ENCODE measurements around the gene SLC9A8.
A peak's percentile ranks its signal among the peaks of the same experiment; 100 is the strongest.

Gene SLC9A8

DNA sequence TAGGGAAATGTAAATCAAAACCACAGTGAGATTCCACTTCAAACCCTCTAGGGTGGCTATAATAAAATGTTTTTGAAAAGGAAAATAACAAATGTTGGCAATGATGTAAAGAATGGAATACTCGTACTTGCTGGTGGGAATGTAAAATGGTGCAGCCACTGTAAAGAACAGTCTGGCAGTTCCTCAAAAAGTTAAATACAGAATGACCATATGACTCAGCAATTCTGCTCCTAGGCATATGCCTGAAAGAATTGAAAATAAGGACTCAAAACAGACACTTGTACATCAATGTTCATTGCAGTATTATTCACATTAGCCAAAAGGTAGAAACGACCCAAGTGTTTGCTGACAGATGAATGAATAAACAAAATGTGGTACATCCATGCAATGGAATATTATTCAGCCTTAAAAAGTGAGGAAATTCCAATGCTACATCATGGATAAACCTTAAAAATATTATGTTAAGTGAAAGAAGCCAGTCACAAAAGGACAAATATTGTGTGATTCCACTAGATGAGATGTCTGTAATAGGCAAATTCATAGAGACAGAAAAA, 113.3 kb downstream of the SLC9A8 start:
- DNase-seq = no peak

DNA sequence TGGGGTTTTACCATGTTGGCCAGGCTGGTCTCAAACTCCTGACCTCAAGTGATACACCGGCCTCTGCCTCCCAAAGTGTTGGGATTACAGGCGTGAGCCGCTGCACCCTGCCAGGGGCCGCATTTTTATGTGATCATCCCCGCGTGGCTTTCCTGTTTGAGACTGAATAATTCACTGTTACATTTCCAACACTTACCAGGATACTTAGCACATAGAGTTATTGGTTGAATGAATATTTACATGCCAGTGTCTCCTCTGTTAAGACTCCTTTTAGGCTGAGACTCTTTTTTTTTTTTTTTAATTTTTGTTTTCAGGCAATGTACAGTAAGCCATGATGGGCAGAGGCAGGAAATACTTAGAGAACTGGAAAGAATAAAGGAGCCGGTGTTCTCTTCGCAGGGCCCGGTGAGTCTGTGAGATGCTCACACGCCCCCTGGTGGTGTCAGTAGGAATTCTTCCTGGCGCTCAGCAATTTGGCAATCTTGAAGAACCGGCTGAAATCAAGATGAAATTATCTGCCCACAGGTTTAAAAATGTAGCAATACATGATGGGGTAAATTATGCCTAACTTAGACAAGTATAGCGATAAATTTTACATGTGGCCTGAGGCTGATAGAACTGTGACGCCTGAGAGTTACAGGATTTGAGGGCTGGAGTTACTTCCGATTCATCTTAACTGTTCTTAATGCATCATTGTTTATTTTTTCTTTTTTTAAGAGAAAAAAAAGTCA, 115.9 kb downstream of the SLC9A8 start:
- DNase-seq = peak; percentile 64

DNA sequence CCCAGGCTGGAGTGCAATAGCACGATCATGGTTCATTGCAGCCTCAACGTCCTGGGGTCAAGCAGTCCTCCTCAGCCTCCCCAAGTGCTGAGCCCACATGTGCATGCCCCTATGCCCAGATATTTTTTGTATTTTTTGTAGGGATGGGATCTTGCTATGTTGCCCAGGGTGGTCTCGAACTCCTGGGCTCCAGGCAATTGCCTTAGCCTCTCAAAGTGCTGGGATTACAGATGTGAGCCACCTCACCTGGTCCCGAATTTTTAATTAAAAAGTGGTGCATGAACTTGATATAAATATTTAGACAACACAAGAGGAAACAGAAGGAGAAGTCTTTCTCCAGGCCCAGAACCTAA, 116.5 kb downstream of the SLC9A8 start:
- DNase-seq = no peak

DNA sequence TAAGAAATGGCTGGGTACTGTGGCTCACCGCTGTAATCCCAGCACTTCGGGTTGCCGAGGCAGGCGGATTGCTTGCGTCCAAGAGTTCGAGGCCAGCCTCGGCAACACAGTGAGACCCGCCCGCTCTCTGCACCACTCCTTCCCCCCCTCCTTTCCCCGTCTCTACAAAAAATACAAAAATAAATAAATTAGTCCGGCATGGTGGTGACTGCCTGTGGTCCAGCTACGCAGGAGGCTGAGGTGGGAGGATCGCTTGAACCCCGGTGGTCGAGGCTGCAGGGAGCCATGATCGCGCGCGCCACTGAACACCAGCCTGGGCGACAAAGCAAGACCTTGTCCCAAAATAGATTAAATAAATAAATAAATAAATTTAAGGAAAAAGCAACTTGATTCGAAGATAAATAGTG, 123.1 kb downstream of the SLC9A8 start:
- DNase-seq = no peak

DNA sequence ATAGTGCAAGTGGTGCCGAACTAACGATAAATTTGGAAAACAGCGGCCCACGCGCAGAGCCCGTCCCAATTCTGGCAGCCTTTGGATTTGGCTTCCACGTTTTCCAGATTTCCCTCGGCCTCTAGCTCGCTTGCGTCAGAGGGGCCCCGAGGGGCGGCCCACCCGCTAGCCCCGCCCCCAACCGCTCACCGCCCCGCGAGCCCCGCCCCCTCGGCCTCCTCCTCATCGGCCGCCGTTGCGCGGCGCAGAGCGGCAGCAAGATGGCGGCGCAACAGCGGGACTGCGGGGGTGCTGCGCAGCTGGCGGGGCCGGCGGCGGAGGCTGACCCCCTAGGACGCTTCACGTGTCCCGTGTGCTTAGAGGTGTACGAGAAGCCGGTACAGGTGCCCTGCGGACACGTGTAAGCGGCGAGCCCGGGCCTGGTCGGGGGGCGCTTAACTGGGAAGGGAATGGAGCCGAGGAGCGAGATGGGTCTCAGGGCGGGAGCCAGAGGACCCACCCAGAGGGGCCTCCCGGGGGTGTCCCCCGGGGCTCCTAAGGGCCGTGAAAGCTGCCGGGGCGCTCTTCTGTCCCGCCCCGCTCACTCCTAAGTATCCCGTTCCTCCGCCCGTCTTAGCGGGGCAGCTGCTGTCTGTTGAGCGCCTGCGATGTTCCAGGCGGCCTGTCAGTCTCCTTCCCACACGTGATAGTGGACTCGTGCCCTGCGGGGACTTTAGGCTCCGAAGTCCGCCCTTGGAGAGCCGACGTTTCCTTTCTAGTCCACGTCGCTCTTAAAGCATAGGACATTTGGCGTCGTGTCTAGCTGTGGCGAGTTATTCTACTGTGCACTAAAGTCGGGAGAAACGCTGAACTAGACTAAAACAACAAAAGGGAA, 123.8 kb downstream of the SLC9A8 start, which contains the start of gene RNF114:
Gene RNF114 (plus strand): TSS at position 245 of the 874 bp plus-strand sequence. CDS start 16 bp downstream, at position 261.
- DNase-seq = peak; percentile 87

DNA sequence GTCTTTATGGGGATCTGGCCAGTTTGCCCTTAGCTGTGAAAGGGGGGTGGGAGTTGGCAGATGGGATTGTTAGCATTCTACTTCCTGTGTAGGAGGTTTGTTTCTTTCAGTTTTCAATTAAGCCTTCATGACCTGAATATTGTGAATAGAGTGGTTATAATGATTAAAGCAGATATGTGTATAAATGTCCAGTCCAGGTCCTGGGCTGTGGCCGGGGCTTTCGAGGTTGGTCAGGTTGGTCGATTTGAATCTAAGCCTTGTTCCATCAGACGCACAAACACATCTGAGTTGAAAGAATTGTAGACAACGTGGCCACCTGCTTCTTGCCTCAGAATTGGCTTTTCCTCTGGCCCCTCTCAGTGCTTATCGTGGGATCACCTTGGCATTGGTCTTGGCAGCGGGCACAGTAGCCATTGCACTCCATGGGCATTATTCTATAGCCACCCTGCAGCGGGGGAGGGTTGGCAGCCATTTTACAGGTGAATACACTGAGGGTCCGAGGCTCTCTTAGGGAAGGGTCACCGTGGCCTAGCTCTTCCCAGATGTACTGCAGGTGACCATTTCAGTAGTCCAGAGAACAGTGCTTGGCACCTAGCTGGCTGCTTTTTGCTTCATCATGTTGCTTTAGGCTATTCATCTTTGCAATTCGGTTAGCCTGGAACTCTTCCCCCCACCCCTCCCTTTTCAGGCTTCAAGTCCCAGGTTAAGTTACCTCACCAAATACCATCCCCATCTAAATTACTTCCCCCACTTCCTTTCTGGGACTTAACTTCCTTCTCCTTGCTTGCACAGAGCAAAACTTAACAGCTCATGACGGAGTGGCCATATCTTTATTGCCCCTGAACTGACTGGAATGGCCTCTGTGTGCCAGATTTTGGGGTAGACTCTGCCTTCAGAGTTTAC, 124.7 kb downstream of the SLC9A8 start:
- DNase-seq = no peak

DNA sequence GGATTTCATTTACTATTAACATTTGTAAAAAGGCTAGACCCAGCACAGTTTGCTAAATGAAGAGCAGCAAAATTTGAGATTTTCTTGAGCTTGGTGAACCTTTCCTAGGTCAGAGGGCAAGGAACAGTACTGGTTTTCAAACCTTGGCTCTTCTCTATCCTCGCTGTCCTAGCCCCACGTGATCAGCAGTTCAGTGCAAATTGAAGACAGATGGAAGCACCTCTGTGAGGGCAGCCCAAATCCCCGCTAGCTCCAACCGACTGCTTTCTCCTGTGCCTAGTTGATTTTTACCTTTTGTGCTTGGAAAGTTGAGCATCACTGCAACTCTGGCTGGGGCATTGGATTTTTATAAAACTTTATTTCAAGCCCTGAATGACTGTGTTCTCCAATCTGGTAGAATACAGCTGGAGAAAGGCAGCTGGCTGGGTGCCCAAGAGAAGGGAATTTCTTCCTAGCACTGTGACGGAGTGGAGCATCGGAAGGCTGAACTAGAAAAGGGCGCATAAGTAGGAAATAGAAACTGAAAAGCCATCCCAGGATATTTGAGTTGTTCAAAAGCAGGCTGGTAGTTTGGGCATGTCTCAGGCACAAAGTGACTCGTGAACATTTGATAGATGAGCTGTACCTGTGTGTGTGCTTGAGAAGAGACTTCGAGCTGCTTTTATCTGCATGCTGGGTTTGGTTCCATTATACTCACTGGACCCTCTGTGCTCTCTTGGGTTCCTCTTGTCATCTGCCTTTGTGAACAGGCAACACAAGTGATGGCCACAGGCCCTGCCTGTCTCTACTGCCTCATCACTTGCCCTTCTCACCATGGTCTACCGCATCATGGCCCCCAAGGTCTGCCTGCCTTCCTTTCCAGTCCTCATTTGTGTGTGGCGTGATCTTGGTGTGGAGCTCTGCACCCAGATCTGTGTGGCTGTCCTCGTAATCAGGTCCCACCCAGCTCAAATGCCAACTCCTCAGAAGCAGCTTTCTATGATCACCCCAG, 125.8 kb downstream of the SLC9A8 start:
- DNase-seq = no peak

DNA sequence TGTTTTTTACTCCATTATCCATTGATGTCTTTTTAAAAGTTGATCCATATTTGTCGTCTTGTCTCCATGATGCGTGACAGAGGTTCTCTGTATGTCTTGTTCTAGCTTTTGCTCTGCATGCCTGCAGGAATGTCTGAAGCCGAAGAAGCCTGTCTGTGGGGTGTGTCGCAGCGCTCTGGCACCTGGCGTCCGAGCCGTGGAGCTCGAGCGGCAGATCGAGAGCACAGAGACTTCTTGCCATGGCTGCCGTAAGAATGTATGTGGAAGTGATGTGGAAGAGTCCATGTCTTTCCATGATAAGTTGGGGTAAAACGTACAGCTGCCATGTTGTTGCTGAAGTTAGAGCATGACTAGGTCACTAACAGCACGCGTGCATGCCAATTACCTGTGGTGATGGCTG, 128.8 kb downstream of the SLC9A8 start:
- DNase-seq = no peak
